IMR-90 (cell line): Measurements from ENCODE around the gene FAF1. TPM values are rescaled to one million over a fixed set of nuclear protein-coding genes. Genes with fewer than 3 reads are reported as not detected.

Experiments
- ATAC-seq: fragments of 200-7000 bp; cut with Tn5 transposase; 2 replicates; pipeline ENCODE4 v1.9.1; 2020; ENCODE audit warnings: low read depth, mild to moderate bottlenecking, moderate library complexity
- BruUV-seq: library from RNA; stranded (reverse); fragments of 400-500 nt; replicated peaks from 2 replicates; lab custom pipeline; 2021; lab: Mats Ljungman, UMichigan
- CTCF ChIA-PET: fragments of 300-600 bp; formaldehyde crosslinking; extraction: SDS; loops from one replicate; lab custom pipeline; 2021; ENCODE audit warnings: antibody characterized with exemption; lab: Yijun Ruan, JAX
- POLR2A ChIA-PET: fragments of 300-600 bp; sonication (Branson Sonifier 250); formaldehyde crosslinking; loops from one replicate; lab custom pipeline; 2022; ENCODE audit warnings: antibody characterized with exemption; ENCODE audit not compliant: unreplicated experiment; lab: Charles Lee
- DNase-seq: peaks from one replicate; pipeline ENCODE4 v3.0.0; 2013
- H2AFZ ChIP-seq: replicated peaks from 2 replicates; pipeline ENCODE3; 2013; ENCODE audit warnings: low read length, mild to moderate bottlenecking; ENCODE audit not compliant: poor library complexity
- H2AK5ac ChIP-seq: 2 replicates; pipeline ENCODE4 v1.6.1; 2013; ENCODE audit warnings: low read depth, low read length, inconsistent platforms
- H2AK9ac ChIP-seq: replicated peaks from 2 replicates; pipeline ENCODE3; 2013; ENCODE audit warnings: mild to moderate bottlenecking, low read depth, low read length, moderate library complexity; ENCODE audit not compliant: poor library complexity
- H2BK120ac ChIP-seq: 2 replicates; pipeline ENCODE4 v1.6.1; 2013; ENCODE audit warnings: low read depth, low read length, inconsistent platforms
- H2BK15ac ChIP-seq: 3 replicates; pipeline ENCODE4 v1.6.1; 2013; ENCODE audit warnings: low read depth, low read length, inconsistent platforms
- H2BK20ac ChIP-seq: 2 replicates; pipeline ENCODE4 v1.6.1; 2013; ENCODE audit warnings: low read depth, mild to moderate bottlenecking, inconsistent platforms, low read length, moderate library complexity
- H2BK5ac ChIP-seq: 2 replicates; pipeline ENCODE4 v1.6.1; 2013; ENCODE audit warnings: mild to moderate bottlenecking, low read depth, low read length, inconsistent platforms; ENCODE audit not compliant: poor library complexity, severe bottlenecking
- H3K14ac ChIP-seq: replicated peaks from 2 replicates; pipeline ENCODE4 v1.6.1; 2013; ENCODE audit warnings: low read depth, low read length, inconsistent platforms
- H3K18ac ChIP-seq: 2 replicates; pipeline ENCODE4 v1.6.1; 2013; ENCODE audit warnings: low read depth, low read length, control low read depth
- H3K23ac ChIP-seq: 2 replicates; pipeline ENCODE4 v1.6.1; 2013; ENCODE audit warnings: low read depth, low read length, inconsistent platforms
- H3K27ac ChIP-seq: 2 replicates; pipeline ENCODE4 v1.5.1; 2013; ENCODE audit warnings: mild to moderate bottlenecking, control low read depth, low read length; ENCODE audit not compliant: insufficient read depth
- H3K27me3 ChIP-seq: 2 replicates; pipeline ENCODE4 v1.6.1; 2013; ENCODE audit warnings: low read length; ENCODE audit not compliant: control insufficient read depth, insufficient read depth
- H3K36me3 ChIP-seq: 2 replicates; pipeline ENCODE4 v1.6.1; 2013; ENCODE audit warnings: low read length, mixed read lengths; ENCODE audit not compliant: control insufficient read depth, insufficient read depth
- H3K4ac ChIP-seq: 2 replicates; pipeline ENCODE4 v1.6.1; 2013; ENCODE audit warnings: low read depth, low read length, inconsistent platforms
- H3K4me1 ChIP-seq: 2 replicates; pipeline ENCODE4 v1.6.1; 2013; ENCODE audit warnings: low read length, mixed read lengths; ENCODE audit not compliant: control insufficient read depth, insufficient read depth
- H3K4me2 ChIP-seq: 2 replicates; pipeline ENCODE4 v1.6.1; 2013; ENCODE audit warnings: low read depth, mild to moderate bottlenecking, control low read depth, low read length, moderate library complexity
- H3K4me3 ChIP-seq: 2 replicates; pipeline ENCODE4 v1.5.1; 2013; ENCODE audit warnings: low read depth, mild to moderate bottlenecking, control low read depth, low read length, moderate library complexity; ENCODE audit not compliant: insufficient read depth
- H3K56ac ChIP-seq: 2 replicates; pipeline ENCODE4 v1.6.1; 2013; ENCODE audit warnings: low read length, inconsistent platforms; ENCODE audit not compliant: insufficient read depth; ENCODE audit errors: extremely low read depth
- H3K79me1 ChIP-seq, 2 experiments: 2 replicates each; pipeline ENCODE4 v1.6.1; 2013; ENCODE audit warnings: low read length in 2 of 2, inconsistent platforms in 1 of 2, low read depth in 1 of 2
- H3K9ac ChIP-seq: 2 replicates; pipeline ENCODE4 v1.6.1; 2013; ENCODE audit warnings: low read depth, low read length, control low read depth
- H3K9me1 ChIP-seq: 2 replicates; pipeline ENCODE4 v1.6.1; 2013; ENCODE audit warnings: low read length, inconsistent platforms; ENCODE audit not compliant: insufficient read depth
- H3K9me3 ChIP-seq: 2 replicates; pipeline ENCODE4 v1.6.1; 2013; ENCODE audit warnings: low read length; ENCODE audit not compliant: control insufficient read depth, insufficient read depth
- H4K20me1 ChIP-seq: 2 replicates; pipeline ENCODE4 v1.6.1; 2013; ENCODE audit warnings: low read length, inconsistent platforms; ENCODE audit not compliant: insufficient read depth
- H4K5ac ChIP-seq: 2 replicates; pipeline ENCODE4 v1.6.1; 2013; ENCODE audit warnings: mild to moderate bottlenecking, low read depth, low read length, control low read depth
- H4K8ac ChIP-seq, 2 experiments: 2 replicates each; pipeline ENCODE4 v1.6.1; 2013; ENCODE audit warnings: low read depth in 2 of 2, low read length in 2 of 2, control low read depth in 1 of 2, inconsistent platforms in 1 of 2
- H4K91ac ChIP-seq: 2 replicates; pipeline ENCODE4 v1.6.1; 2013; ENCODE audit warnings: low read depth, low read length, inconsistent platforms; ENCODE audit not compliant: insufficient read depth
- RCOR1 ChIP-seq: IDR thresholded peaks from 2 replicates; pipeline ENCODE4 v1.6.1; 2012; ENCODE audit warnings: mild to moderate bottlenecking, low read length, improper control_type of control experiment; ENCODE audit not compliant: insufficient replicate concordance
- WGBS, 2 experiments: methylation state at CpG; one replicate each; pipeline versions ENCODE4 v1.1.5 to v1.1.7; 2013; ENCODE audit warnings: missing lambda C conversion rate in 2 of 2; ENCODE audit not compliant: insufficient read length in 1 of 2; ENCODE audit errors: extremely low coverage in 2 of 2; 5-methylcytosine and 5-hydroxymethylcytosine counted together
- dilution Hi-C: fragments of 300-500 bp; cut with HindIII; formaldehyde crosslinking; loops from one replicate; pipeline ENCODE4 v1.14.3; 2018; ENCODE audit warnings: low sequenced_read_pairs; ENCODE audit not compliant: unreplicated experiment
- in situ Hi-C: fragments of 300-500 bp; cut with MboI; formaldehyde crosslinking; loops from 3 replicates; pipeline ENCODE4 v1.14.3; 2019; ENCODE audit warnings: low sequenced_read_pairs, inconsistent platforms, mixed read lengths
- intact Hi-C: fragments of 100-400 bp; cut with micrococcal nuclease; formaldehyde crosslinking; loops from 2 replicates; pipeline ENCODE4 v1.10.0; 2022
- polyA plus RNA-seq, 3 experiments: library from polyadenylated mRNA; depleted of rRNA; stranded (reverse); fragments of >200 nt; gene quantifications; 2 replicates each; pipeline ENCODE4 v1.2.3, GENCODE V29; 2012; ENCODE audit warnings: low replicate concordance in 1 of 3
- total RNA-seq: library from RNA; depleted of rRNA; stranded (reverse); fragments of >200 nt; gene quantifications from 2 replicates; pipeline ENCODE4 v1.2.3, GENCODE V29; 2012

The FAF1 gene
- total and polyA plus RNA-seq, 2 of the 4 experiments (the other 2 are of a cell fraction): 18.8 to 72.9 TPM

DNA sequence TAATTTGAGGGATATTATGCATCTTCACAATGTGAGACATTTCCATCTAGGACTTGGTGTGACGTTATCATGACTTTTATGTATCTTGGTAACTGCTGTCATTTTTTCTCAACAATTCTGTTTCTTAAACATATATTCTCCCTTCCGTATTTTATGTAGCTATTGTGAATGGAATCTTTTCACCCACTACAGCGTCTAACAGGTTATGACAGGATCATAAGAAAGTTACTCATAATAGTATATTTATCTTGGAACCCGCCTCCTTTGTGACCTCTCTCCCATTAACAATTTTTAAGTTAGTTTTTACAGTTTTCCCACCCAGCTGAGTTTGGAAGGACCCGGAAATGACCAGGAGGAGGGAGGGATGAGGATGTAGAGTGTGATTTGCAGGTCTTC is 530.1 kb downstream of the FAF1 start:
- BruUV-seq: no TSS peak
- H2BK15ac ChIP-seq: no peak overlapping the region
- H2BK20ac ChIP-seq: no peak overlapping the region
- H2BK120ac ChIP-seq: no peak overlapping the region
- H3K4ac ChIP-seq: no peak overlapping the region
- no peak overlapping the region for H4K8ac ChIP-seq
- peaks cover 3% of the 10 kb centered on the region; the same call in 1 of the 2 replicates for H3K4me1 ChIP-seq
- no peak overlapping the region for H2AFZ ChIP-seq
- H3K18ac ChIP-seq: no peak overlapping the region
- H3K79me1 ChIP-seq: no peaks in the 10 kb centered on the region
- peaks cover 67% of the 10 kb centered on the region for H3K27me3 ChIP-seq
- no peak overlapping the region for H3K14ac ChIP-seq
- H3K56ac ChIP-seq: no peak overlapping the region
- dilution Hi-C loops (no loop called here), intact Hi-C loops (no loop called here), in situ Hi-C loops (no loop called here)
- ATAC-seq: no peak
- no peak overlapping the region for H4K91ac ChIP-seq
- H3K27ac ChIP-seq: no peak overlapping the region
- CTCF ChIA-PET: interaction anchor here (0.8 to 1.1 kb wide), 2 partner anchors 9 to 18 kb away, joined by 3 to 9 read pairs; no protein-coding TSS in a partner anchor
- no CpG with 5 or more reads among the region's 5 CpGs for WGBS, 2 experiments
- peaks cover 12% of the 10 kb centered on the region for H3K9me1 ChIP-seq
- no peak for TF ChIP-seq RCOR1
- H3K4me3 ChIP-seq: no peak overlapping the region
- H4K20me1 ChIP-seq: 0 out of 2 replicates have a peak, but pooled peaks cover 20% of the 10 kb centered on the region
- no peak overlapping the region for H2BK5ac ChIP-seq
- H3K9me3 ChIP-seq: peaks cover 9% of the 10 kb centered on the region
- peak overlapping the region; percentile 71 for H3K4me2 ChIP-seq
- no peak overlapping the region for H2AK9ac ChIP-seq
- H3K23ac ChIP-seq: no peak overlapping the region
- no peak overlapping the region for H3K9ac ChIP-seq
- no peaks in the 10 kb centered on the region for H3K36me3 ChIP-seq
- H4K5ac ChIP-seq: no peak overlapping the region
- no peak for DNase-seq
- no peak overlapping the region for H2AK5ac ChIP-seq
- POLR2A ChIA-PET: no interaction called here
